ENCODE measurements around the gene HDAC8.

The HDAC8 gene

GRCh38 chrX:72316408-72317110 lies 256.1 kb downstream of the HDAC8 start:
- WGBS, result 57% methylated on average over 10 of the region's 12 CpGs
- no peak overlapping the region for H2AK5ac ChIP-seq (ENCODE audit: low read length, severe bottlenecking)
- DNase-seq, result no peak

GRCh38 chrX:72314881-72315280 lies 257.8 kb downstream of the HDAC8 start:
- no peak overlapping the region for H2AFZ ChIP-seq (ENCODE audit: low read depth, low read length)
- no peaks in the 10 kb centered on the region for H3K9me3 ChIP-seq (ENCODE audit: control insufficient read depth, low read length)
- H2BK12ac ChIP-seq (ENCODE audit: low read length in 2 of 2), result no peak overlapping the region
- H4K8ac ChIP-seq (ENCODE audit: low read length), result no peak overlapping the region
- no peak overlapping the region for H3K27ac ChIP-seq (ENCODE audit: low read length, poor library complexity, severe bottlenecking)
- no peaks in the 10 kb centered on the region for H3K4me1 ChIP-seq (ENCODE audit: control insufficient read depth, insufficient read depth, low read depth, low read length)
- no peak overlapping the region for H3K4me3 ChIP-seq (ENCODE audit: insufficient read depth in 1 of 2, low read depth in 1 of 2, low read length in 2 of 2)
- H2BK5ac ChIP-seq (ENCODE audit: low read depth, low read length, poor library complexity, severe bottlenecking), result no peak overlapping the region
- H2AK5ac ChIP-seq (ENCODE audit: low read length, severe bottlenecking), result no peak overlapping the region
- H2BK15ac ChIP-seq (ENCODE audit: low read depth, poor library complexity, severe bottlenecking), result no peak overlapping the region
- no peak overlapping the region for H3K4ac ChIP-seq (ENCODE audit: low read depth in 1 of 2, low read length in 2 of 2)
- no peak overlapping the region for H3K4me2 ChIP-seq (ENCODE audit: low read length, poor library complexity, severe bottlenecking)
- H3K23ac ChIP-seq (ENCODE audit: low read length in 2 of 2), result no peak overlapping the region
- H4K91ac ChIP-seq (ENCODE audit: low read length), result no peak overlapping the region
- no peaks in the 10 kb centered on the region for H3K36me3 ChIP-seq (ENCODE audit: control insufficient read depth in 1 of 2, insufficient read depth in 2 of 2, low read depth in 1 of 2, low read length in 2 of 2)
- H2BK120ac ChIP-seq (ENCODE audit: low read depth, low read length), result no peak overlapping the region
- no peak for DNase-seq
- H3K27me3 ChIP-seq (ENCODE audit: control insufficient read depth in 1 of 2, insufficient read depth in 1 of 2, low read length in 2 of 2), result peaks cover 0 to 75% of the 10 kb centered on the region in 2 experiments
- no peaks in the 10 kb centered on the region for H3K79me1 ChIP-seq (replicated peaks; ENCODE audit: low read length, poor library complexity, severe bottlenecking)
- WGBS, result 88% methylated on average over 2 of the region's 3 CpGs
- H3K9ac ChIP-seq (ENCODE audit: low read length), result no peak overlapping the region
- H3K14ac ChIP-seq (ENCODE audit: low read length in 2 of 2), result no peak overlapping the region
- H3K18ac ChIP-seq (ENCODE audit: low read depth in 1 of 2, low read length in 2 of 2), result no peak overlapping the region

More at GRCh38 chrX:72316408-72317110, 256.1 kb downstream of the HDAC8 start:
- Histone ChIP-seq H3K4me1 (ENCODE audit: control insufficient read depth, insufficient read depth, low read depth, low read length) (no peaks in the 10 kb centered on the region), H3K27me3 (ENCODE audit: control insufficient read depth in 1 of 2, insufficient read depth in 1 of 2, low read length in 2 of 2) (peaks cover 0 to 64% of the 10 kb centered on the region in 2 experiments), H3K4ac (ENCODE audit: low read depth in 1 of 2, low read length in 2 of 2) (no peak overlapping the region), H2AFZ (ENCODE audit: low read depth, low read length) (no peak overlapping the region), H4K91ac (ENCODE audit: low read length) (no peak overlapping the region), H3K14ac (ENCODE audit: low read length in 2 of 2) (no peak overlapping the region), H3K36me3 (ENCODE audit: control insufficient read depth in 1 of 2, insufficient read depth in 2 of 2, low read depth in 1 of 2, low read length in 2 of 2) (no peaks in the 10 kb centered on the region), H3K18ac (ENCODE audit: low read depth in 1 of 2, low read length in 2 of 2) (no peak overlapping the region), H3K9ac (ENCODE audit: low read length) (no peak overlapping the region), H3K4me3 (ENCODE audit: insufficient read depth in 1 of 2, low read depth in 1 of 2, low read length in 2 of 2) (no peak overlapping the region), H2BK120ac (ENCODE audit: low read depth, low read length) (no peak overlapping the region), H2BK12ac (ENCODE audit: low read length in 2 of 2) (no peak overlapping the region), H3K23ac (ENCODE audit: low read length in 2 of 2) (no peak overlapping the region), H3K9me3 (ENCODE audit: control insufficient read depth, low read length) (no peaks in the 10 kb centered on the region), H3K27ac (ENCODE audit: low read length, poor library complexity, severe bottlenecking) (no peak overlapping the region), H3K79me1 (replicated peaks; ENCODE audit: low read length, poor library complexity, severe bottlenecking) (no peaks in the 10 kb centered on the region), H2BK5ac (ENCODE audit: low read depth, low read length, poor library complexity, severe bottlenecking) (no peak overlapping the region), H3K4me2 (ENCODE audit: low read length, poor library complexity, severe bottlenecking) (no peak overlapping the region), H4K8ac (ENCODE audit: low read length) (no peak overlapping the region), H2BK15ac (ENCODE audit: low read depth, poor library complexity, severe bottlenecking) (no peak overlapping the region)

GRCh38 chrX:72313707-72314641 lies 258.7 kb downstream of the HDAC8 start:
- Histone ChIP-seq H3K9me3 (ENCODE audit: control insufficient read depth, low read length) (no peaks in the 10 kb centered on the region), H3K14ac (ENCODE audit: low read length in 2 of 2) (no peak overlapping the region), H2BK15ac (ENCODE audit: low read depth, poor library complexity, severe bottlenecking) (no peak overlapping the region), H3K9ac (ENCODE audit: low read length) (no peak overlapping the region), H3K18ac (ENCODE audit: low read depth in 1 of 2, low read length in 2 of 2) (no peak overlapping the region), H2BK12ac (ENCODE audit: low read length in 2 of 2) (no peak overlapping the region), H3K27ac (ENCODE audit: low read length, poor library complexity, severe bottlenecking) (no peak overlapping the region), H2BK5ac (ENCODE audit: low read depth, low read length, poor library complexity, severe bottlenecking) (no peak overlapping the region), H4K91ac (ENCODE audit: low read length) (no peak overlapping the region), H3K4me1 (ENCODE audit: control insufficient read depth, insufficient read depth, low read depth, low read length) (peaks cover 5% of the 10 kb centered on the region), H2AK5ac (ENCODE audit: low read length, severe bottlenecking) (no peak overlapping the region), H3K27me3 (ENCODE audit: control insufficient read depth in 1 of 2, insufficient read depth in 1 of 2, low read length in 2 of 2) (peaks cover 7 to 84% of the 10 kb centered on the region in 2 experiments), H3K4me2 (ENCODE audit: low read length, poor library complexity, severe bottlenecking) (no peak overlapping the region), H2BK120ac (ENCODE audit: low read depth, low read length) (no peak overlapping the region), H3K36me3 (ENCODE audit: control insufficient read depth in 1 of 2, insufficient read depth in 2 of 2, low read depth in 1 of 2, low read length in 2 of 2) (no peaks in the 10 kb centered on the region), H3K23ac (ENCODE audit: low read length in 2 of 2) (no peak overlapping the region), H3K4ac (ENCODE audit: low read depth in 1 of 2, low read length in 2 of 2) (no peak overlapping the region), H3K79me1 (replicated peaks; ENCODE audit: low read length, poor library complexity, severe bottlenecking) (no peaks in the 10 kb centered on the region), H2AFZ (ENCODE audit: low read depth, low read length) (no peak overlapping the region), H4K8ac (ENCODE audit: low read length) (no peak overlapping the region), H3K4me3 (ENCODE audit: insufficient read depth in 1 of 2, low read depth in 1 of 2, low read length in 2 of 2) (no peak overlapping the region)
- 82% methylated on average over 8 of the region's 8 CpGs for WGBS
- no peak for DNase-seq

GRCh38 chrX:72312311-72312940 lies 260.2 kb downstream of the HDAC8 start:
- H3K9me3 ChIP-seq (ENCODE audit: control insufficient read depth, low read length), result no peaks in the 10 kb centered on the region
- no peak overlapping the region for H2BK5ac ChIP-seq (ENCODE audit: low read depth, low read length, poor library complexity, severe bottlenecking)
- no peak overlapping the region for H3K4ac ChIP-seq (ENCODE audit: low read depth in 1 of 2, low read length in 2 of 2)
- no peak for DNase-seq
- H3K79me1 ChIP-seq (replicated peaks; ENCODE audit: low read length, poor library complexity, severe bottlenecking), result no peaks in the 10 kb centered on the region
- 83% methylated on average over 12 of the region's 14 CpGs for WGBS
- no peak overlapping the region for H2AK5ac ChIP-seq (ENCODE audit: low read length, severe bottlenecking)
- H2BK120ac ChIP-seq (ENCODE audit: low read depth, low read length), result no peak overlapping the region
- H3K4me3 ChIP-seq (ENCODE audit: insufficient read depth in 1 of 2, low read depth in 1 of 2, low read length in 2 of 2), result no peak overlapping the region
- H2BK12ac ChIP-seq (ENCODE audit: low read length in 2 of 2), result no peak overlapping the region
- no peak overlapping the region for H3K9ac ChIP-seq (ENCODE audit: low read length)
- no peak overlapping the region for H4K8ac ChIP-seq (ENCODE audit: low read length)
- no peak overlapping the region for H3K27ac ChIP-seq (ENCODE audit: low read length, poor library complexity, severe bottlenecking)
- no peak overlapping the region for H3K14ac ChIP-seq (ENCODE audit: low read length in 2 of 2)
- H4K91ac ChIP-seq (ENCODE audit: low read length), result no peak overlapping the region
- peaks cover 18 to 89% of the 10 kb centered on the region in 2 experiments for H3K27me3 ChIP-seq (ENCODE audit: control insufficient read depth in 1 of 2, insufficient read depth in 1 of 2, low read length in 2 of 2)
- peaks cover 9% of the 10 kb centered on the region for H3K4me1 ChIP-seq (ENCODE audit: control insufficient read depth, insufficient read depth, low read depth, low read length)
- H3K18ac ChIP-seq (ENCODE audit: low read depth in 1 of 2, low read length in 2 of 2), result no peak overlapping the region
- no peak overlapping the region for H2AFZ ChIP-seq (ENCODE audit: low read depth, low read length)
- no peak overlapping the region for H3K4me2 ChIP-seq (ENCODE audit: low read length, poor library complexity, severe bottlenecking)
- no peak overlapping the region for H3K23ac ChIP-seq (ENCODE audit: low read length in 2 of 2)
- H3K36me3 ChIP-seq (ENCODE audit: control insufficient read depth in 1 of 2, insufficient read depth in 2 of 2, low read depth in 1 of 2, low read length in 2 of 2), result no peaks in the 10 kb centered on the region
- H2BK15ac ChIP-seq (ENCODE audit: low read depth, poor library complexity, severe bottlenecking), result no peak overlapping the region

Measured in mesenchymal stem cell (in vitro differentiated cells and primary cell).